ENCODE data around the gene UGT1A7. TPM values are rescaled to one million over a fixed set of nuclear protein-coding genes. Genes with fewer than 3 reads are reported as not detected.

The UGT1A7 gene
- total RNA-seq, 2 donors from 2014 or later = not detected

- no peak overlapping the region for H3K27ac Mint-ChIP-seq
- H3K4me1 Mint-ChIP-seq (ENCODE audit: low read depth in 2 of 2) = peaks cover 0 to 3% of the 10 kb centered on the region in 2 donors
- peak; percentile 60 for DNase-seq (ENCODE audit: low spot score)
- peaks cover 5 to 7% of the 10 kb centered on the region in 2 donors for H3K27me3 Mint-ChIP-seq
- H3K4me3 Mint-ChIP-seq = no peak overlapping the region
- H3K36me3 Mint-ChIP-seq = no peaks in the 10 kb centered on the region
- peak in 1 of 2 donors; percentile 9 for ATAC-seq
- no peaks in the 10 kb centered on the region for H3K9me3 Mint-ChIP-seq
Measured at GRCh38 chr2:233795735-233796171, 114.1 kb downstream of the UGT1A7 start.

DNA sequence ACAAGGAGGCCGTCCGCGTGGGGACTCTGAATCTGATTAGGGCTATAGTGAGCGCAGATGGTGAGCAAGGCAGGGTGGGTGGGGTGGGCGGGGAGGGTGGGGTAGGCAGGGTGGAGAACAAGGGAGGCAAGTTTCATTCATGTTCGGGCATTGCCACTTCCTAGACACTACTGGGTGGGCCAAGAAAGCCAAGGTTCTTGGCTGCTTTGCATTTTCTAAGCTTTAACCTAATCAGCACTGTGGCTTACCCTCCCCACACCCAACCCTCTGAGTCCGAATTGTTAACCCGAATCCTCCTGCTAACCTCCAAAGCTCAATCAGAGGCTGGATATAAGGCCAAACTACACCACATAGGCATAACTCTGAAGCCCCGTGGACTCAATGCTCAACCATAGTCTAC lies 114.6 kb downstream of the UGT1A7 start:
- Mint-ChIP-seq H3K9me3 (no peaks in the 10 kb centered on the region), H3K4me3 (no peak overlapping the region), H3K4me1 (ENCODE audit: low read depth in 2 of 2) (peaks cover 0 to 3% of the 10 kb centered on the region in 2 donors), H3K36me3 (no peaks in the 10 kb centered on the region), H3K27ac (no peak overlapping the region), H3K27me3 (peaks cover 5 to 9% of the 10 kb centered on the region in 2 donors)
- no peak for DNase-seq (ENCODE audit: low spot score)
- ATAC-seq = no peak

- Mint-ChIP-seq H3K9me3 (no peaks in the 10 kb centered on the region), H3K27me3 (peaks cover 10 to 17% of the 10 kb centered on the region in 2 donors), H3K4me1 (ENCODE audit: low read depth in 2 of 2) (peaks cover 0 to 3% of the 10 kb centered on the region in 2 donors), H3K36me3 (no peaks in the 10 kb centered on the region), H3K27ac (no peak overlapping the region), H3K4me3 (no peak overlapping the region)
- ATAC-seq (no peak), DNase-seq (ENCODE audit: low spot score) (peak; percentile 45)
Measured at GRCh38 chr2:233798335-233799086, 116.8 kb downstream of the UGT1A7 start.

DNA sequence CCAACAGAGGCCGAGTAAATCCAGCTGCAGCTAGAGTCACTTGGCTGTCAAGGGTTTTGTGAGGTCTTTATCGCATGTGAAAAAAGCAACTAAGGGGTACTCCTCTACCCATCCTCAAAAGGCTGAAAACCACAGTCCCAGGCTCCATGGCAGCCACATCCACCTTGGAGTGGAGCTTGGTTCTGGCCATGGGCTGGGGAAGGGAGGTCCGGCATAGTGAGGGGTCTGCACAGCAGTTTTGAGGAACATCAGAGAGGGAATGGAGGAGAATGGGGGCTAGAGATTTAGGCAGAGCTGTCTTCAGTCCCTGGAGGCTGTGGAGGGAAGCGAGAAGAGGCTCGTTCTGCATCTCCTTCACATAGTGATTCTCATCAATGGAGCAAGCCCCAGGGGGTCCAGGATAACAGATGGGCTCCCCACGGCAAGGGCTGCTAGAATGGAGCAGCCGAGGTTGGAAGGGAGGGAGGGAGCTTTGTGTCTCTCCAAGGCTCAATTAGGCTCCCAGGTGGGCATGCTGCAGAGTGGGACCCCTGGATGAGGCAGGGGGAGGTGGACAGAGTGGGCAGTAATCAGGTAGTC lies 117.5 kb downstream of the UGT1A7 start:
- Mint-ChIP-seq H3K4me3 (no peak overlapping the region), H3K9me3 (no peaks in the 10 kb centered on the region)

DNA sequence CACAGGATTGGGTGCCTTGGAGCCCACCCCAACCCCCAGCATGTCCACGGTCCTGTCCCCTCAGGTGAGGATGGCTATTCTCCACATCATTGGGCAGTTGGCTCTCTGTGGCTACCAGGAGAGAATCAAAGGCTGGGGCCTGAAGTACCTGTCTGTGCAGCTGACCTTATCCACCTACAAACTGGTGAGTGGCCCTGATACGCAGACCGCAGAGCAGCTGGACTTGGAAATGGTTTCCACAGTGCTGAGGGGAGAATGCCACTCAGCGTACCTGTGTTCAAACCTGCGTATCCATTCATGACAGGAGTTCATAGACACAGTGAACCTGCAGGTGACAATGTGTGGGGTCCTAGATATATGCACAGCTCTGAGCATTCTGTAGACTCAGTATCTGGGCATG lies 118.0 kb downstream of the UGT1A7 start:
- Mint-ChIP-seq H3K27me3 (peaks cover 10 to 24% of the 10 kb centered on the region in 2 donors), H3K36me3 (no peaks in the 10 kb centered on the region), H3K4me3 (no peak overlapping the region), H3K4me1 (ENCODE audit: low read depth in 2 of 2) (peaks cover 0 to 3% of the 10 kb centered on the region in 2 donors), H3K27ac (no peak overlapping the region), H3K9me3 (no peaks in the 10 kb centered on the region)
- no peak for ATAC-seq
- peak; percentile 37 for DNase-seq (ENCODE audit: low spot score)

More for the DNA sequence above, 117.5 kb downstream of the UGT1A7 start:
- peaks cover 0 to 3% of the 10 kb centered on the region in 2 donors for H3K4me1 Mint-ChIP-seq (ENCODE audit: low read depth in 2 of 2)
- DNase-seq (ENCODE audit: low spot score) (peak; percentile 42), ATAC-seq (no peak)
- H3K27me3 Mint-ChIP-seq = peaks cover 10 to 19% of the 10 kb centered on the region in 2 donors
- no peaks in the 10 kb centered on the region for H3K36me3 Mint-ChIP-seq
- no peak overlapping the region for H3K27ac Mint-ChIP-seq

GRCh38 chr2:233800208-233800607 lies 118.5 kb downstream of the UGT1A7 start:
- Mint-ChIP-seq H3K9me3 (no peaks in the 10 kb centered on the region), H3K27ac (no peak overlapping the region), H3K4me3 (no peak overlapping the region), H3K27me3 (peaks cover 13 to 29% of the 10 kb centered on the region in 2 donors), H3K4me1 (ENCODE audit: low read depth in 2 of 2) (peaks cover 0 to 3% of the 10 kb centered on the region in 2 donors), H3K36me3 (no peaks in the 10 kb centered on the region)
- DNase-seq (ENCODE audit: low spot score) (no peak), ATAC-seq (no peak)

- H3K9me3 Mint-ChIP-seq = no peaks in the 10 kb centered on the region
- no peak overlapping the region for H3K4me3 Mint-ChIP-seq
Measured at GRCh38 chr2:233801357-233802131, 119.8 kb downstream of the UGT1A7 start.

GRCh38 chr2:233802132-233802815 lies 120.6 kb downstream of the UGT1A7 start:
- H3K27ac Mint-ChIP-seq = no peak overlapping the region
- peaks cover 0 to 3% of the 10 kb centered on the region in 2 donors for H3K4me1 Mint-ChIP-seq (ENCODE audit: low read depth in 2 of 2)
- ATAC-seq (peak; percentile 24 to 29), DNase-seq (ENCODE audit: low spot score) (no peak)
- no peaks in the 10 kb centered on the region for H3K36me3 Mint-ChIP-seq
- H3K4me3 Mint-ChIP-seq = no peak overlapping the region
- no peaks in the 10 kb centered on the region for H3K9me3 Mint-ChIP-seq
- H3K27me3 Mint-ChIP-seq = peaks cover 13 to 42% of the 10 kb centered on the region in 2 donors

More at GRCh38 chr2:233801357-233802131, 119.8 kb downstream of the UGT1A7 start:
- Mint-ChIP-seq H3K36me3 (no peaks in the 10 kb centered on the region), H3K27ac (no peak overlapping the region), H3K4me1 (ENCODE audit: low read depth in 2 of 2) (peaks cover 0 to 3% of the 10 kb centered on the region in 2 donors), H3K27me3 (peaks cover 13 to 42% of the 10 kb centered on the region in 2 donors)
- DNase-seq (ENCODE audit: low spot score) (no peak), ATAC-seq (peak in 1 of 2 donors; percentile 53)

DNA sequence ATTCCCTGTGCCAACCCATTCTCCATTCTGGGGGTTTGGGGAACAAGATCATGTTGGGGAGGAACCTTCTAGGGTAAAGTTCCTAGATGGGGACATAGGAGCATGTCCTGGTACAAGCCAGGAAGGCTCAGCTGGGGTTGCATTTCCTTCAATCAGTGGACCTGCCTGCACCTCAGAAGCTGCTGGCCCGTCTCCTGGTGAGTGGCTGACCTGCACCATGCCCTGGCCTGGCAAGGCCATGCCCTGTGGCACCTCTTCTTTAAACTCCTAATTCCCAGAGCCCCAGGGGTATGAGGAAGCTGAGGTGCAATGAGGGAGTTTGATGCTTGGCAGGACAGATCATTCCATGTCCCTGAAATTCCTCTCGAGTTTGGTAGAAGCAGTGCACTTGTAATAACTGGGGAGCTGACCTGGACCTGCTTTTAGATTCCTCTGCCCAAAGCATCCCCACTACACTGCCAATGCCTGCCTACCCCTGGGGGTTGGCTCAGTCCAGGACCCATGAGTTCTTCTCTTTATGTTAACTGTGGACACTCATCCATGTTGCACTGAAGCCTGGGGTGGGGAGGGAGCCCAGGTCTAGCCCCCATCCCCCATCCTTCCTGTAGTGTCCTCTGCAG lies 121.7 kb downstream of the UGT1A7 start:
- Mint-ChIP-seq H3K4me3 (no peak overlapping the region), H3K36me3 (no peaks in the 10 kb centered on the region), H3K4me1 (ENCODE audit: low read depth in 2 of 2) (peaks cover 0 to 3% of the 10 kb centered on the region in 2 donors), H3K27ac (no peak overlapping the region), H3K27me3 (peaks cover 12 to 42% of the 10 kb centered on the region in 2 donors), H3K9me3 (no peaks in the 10 kb centered on the region)
- no peak for ATAC-seq
- no peak for DNase-seq (ENCODE audit: low spot score)

- no peak overlapping the region for H3K4me3 Mint-ChIP-seq
- H3K27me3 Mint-ChIP-seq = peaks cover 11 to 42% of the 10 kb centered on the region in 2 donors
- no peak for DNase-seq (ENCODE audit: low spot score)
- ATAC-seq = no peak
- no peaks in the 10 kb centered on the region for H3K36me3 Mint-ChIP-seq
- H3K9me3 Mint-ChIP-seq = no peaks in the 10 kb centered on the region
- no peak overlapping the region for H3K27ac Mint-ChIP-seq
- H3K4me1 Mint-ChIP-seq (ENCODE audit: low read depth in 2 of 2) = peaks cover 0 to 3% of the 10 kb centered on the region in 2 donors
Measured at GRCh38 chr2:233803994-233804393, 122.3 kb downstream of the UGT1A7 start.

- ATAC-seq = no peak
- Mint-ChIP-seq H3K4me3 (no peak overlapping the region), H3K36me3 (no peaks in the 10 kb centered on the region), H3K27me3 (peaks cover 17 to 40% of the 10 kb centered on the region in 2 donors), H3K4me1 (ENCODE audit: low read depth in 2 of 2) (no peaks in the 10 kb centered on the region), H3K9me3 (no peaks in the 10 kb centered on the region), H3K27ac (no peak overlapping the region)
- DNase-seq (ENCODE audit: low spot score) = peak; percentile 60
Measured at GRCh38 chr2:233807215-233807865, 125.6 kb downstream of the UGT1A7 start.

DNA sequence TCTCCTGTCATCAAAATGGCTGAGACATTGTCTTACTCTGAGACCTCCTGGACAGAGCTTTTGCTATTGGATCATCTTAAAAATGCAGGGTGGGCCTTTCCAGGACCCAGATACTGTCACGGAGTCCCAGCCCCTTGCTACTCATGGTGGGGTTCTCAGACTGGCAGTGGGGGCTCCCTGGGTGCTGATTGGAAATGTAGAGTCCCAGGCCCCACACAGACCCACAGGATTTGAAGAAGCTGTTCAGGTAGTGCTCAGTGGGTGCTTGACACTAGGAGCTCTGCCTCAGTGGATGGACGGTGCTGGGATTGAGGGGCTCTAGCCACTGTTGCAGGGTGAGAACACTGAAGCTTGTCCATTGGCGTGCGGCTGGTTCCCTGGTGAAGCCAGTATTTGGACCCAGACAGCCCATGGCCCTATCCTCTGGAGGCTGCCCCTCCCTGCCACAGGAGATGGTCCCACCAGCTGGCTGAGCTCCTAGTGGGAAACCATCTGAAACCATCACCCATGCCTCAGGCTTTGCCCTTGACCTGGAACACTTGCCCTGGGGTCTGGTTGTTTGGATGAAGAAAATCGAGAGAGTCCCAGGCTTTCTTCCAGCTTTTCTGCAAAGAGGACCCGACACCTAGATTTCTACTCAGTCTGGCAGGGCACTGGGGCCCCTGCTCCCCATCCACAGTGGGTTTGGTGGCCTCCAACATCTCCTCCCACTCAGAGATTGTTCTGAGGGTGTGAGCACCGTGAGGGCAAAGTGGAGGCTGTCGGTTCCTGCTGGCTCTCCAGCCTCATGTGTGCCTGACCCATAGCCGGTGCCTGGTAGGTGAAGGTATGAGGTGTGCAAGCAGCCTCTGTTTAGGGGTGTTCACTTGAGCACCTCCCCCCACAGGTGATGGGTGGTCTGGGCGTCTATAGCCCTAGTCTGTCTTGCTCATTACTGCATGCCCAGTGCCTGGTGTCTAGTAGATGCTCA lies 126.5 kb downstream of the UGT1A7 start:
- no peaks in the 10 kb centered on the region for H3K36me3 Mint-ChIP-seq
- no peak for ATAC-seq
- H3K27me3 Mint-ChIP-seq = peaks cover 18 to 32% of the 10 kb centered on the region in 2 donors
- H3K27ac Mint-ChIP-seq = no peak overlapping the region
- DNase-seq (ENCODE audit: low spot score) = peak; percentile 42
- H3K9me3 Mint-ChIP-seq = no peaks in the 10 kb centered on the region
- H3K4me3 Mint-ChIP-seq = no peak overlapping the region
- no peaks in the 10 kb centered on the region for H3K4me1 Mint-ChIP-seq (ENCODE audit: low read depth in 2 of 2)
